HG03064 (cell line): Measurements from ENCODE around the gene MRPL12.
"Not testable (repeated sequence)": the region's sequence is repeated elsewhere in the genome, so short reads cannot be mapped to it uniquely, and the experiment has no call there.

Experiments
- ATAC-seq: cut with Tn5 transposase; IDR thresholded peaks from one replicate; pipeline ENCODE4 v1.9.1; 2021; ENCODE audit warnings: low read depth; ENCODE audit not compliant: unreplicated experiment

Gene MRPL12

DNA sequence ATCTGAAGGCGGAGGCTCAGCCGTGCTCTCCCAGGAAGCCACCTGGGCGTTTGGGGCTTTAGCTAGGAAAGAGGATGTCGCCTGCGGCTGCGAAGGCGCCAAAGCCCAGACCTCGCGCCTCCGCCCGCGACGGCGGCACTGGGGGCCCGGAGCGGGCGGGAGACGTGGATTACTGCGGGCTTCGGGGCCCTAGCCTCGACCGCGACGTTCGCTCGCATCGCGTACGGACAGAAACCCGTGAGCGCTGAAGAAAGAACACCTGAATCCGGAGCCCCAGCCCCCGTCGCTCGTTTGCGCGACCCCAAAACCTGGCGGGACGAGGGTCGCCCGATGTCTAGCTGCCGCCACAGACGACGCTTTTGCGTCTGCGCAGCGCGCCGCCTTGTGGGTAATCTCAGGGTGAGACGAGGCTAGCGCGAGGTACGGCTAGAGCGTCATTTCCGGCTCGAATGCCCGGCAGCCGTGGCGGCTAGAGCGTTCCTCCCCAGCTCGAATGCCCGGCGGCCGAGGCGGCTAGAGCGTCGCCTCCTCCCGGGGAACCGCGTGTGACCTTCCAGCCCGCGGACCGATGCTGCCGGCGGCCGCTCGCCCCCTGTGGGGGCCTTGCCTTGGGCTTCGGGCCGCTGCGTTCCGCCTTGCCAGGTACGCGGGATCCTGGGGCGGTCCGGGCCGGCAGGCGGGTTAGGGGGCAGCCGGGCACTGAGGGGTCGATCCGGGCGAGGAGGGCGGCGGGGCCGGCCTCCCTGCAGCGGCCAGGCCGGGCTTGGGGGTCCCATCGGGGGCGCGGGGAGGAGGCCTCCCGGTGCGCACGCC is at the start of gene MRPL12:
TSS of gene MRPL12 (plus strand) at position 434 of the 813 bp plus-strand sequence. CDS start at position 569, 135 bp downstream.
- peak; percentile 54 for ATAC-seq

DNA sequence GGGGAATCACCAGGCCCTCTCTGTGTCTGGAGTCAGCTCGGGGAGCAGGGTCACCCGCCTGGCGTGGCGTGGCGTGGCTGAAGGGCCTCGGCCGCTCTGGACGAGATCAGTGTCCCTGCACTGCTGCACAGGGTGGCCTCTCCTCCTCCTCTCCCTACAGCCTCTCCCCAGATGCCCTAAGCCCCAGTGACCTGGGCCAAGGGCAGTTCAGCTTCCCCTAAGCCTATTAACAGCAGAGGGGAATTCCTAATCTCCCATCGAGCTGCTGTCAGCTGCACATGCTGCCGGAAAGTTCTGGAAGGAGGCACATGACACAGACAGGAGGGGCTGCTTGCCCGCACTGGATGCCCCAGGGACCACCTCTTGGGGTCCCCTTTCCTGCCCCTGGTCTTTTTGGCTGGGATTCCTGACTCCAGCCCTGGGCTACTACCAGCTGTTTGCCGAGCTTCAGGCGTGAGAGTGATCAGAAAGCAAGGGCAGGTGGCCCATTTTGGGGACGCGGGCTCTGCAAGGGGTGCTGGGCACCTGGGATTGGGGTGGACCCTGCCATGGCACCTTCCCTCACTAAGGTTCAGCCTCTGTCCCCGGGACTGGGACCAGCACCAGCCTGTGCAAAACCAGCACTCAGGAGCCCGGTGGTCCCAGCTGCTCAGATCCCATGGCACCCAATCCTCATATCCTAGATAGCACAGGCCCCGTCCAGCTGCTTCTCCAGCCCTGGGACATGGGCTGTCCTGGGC is 47.6 kb upstream of the MRPL12 start:
- no peak for ATAC-seq

DNA sequence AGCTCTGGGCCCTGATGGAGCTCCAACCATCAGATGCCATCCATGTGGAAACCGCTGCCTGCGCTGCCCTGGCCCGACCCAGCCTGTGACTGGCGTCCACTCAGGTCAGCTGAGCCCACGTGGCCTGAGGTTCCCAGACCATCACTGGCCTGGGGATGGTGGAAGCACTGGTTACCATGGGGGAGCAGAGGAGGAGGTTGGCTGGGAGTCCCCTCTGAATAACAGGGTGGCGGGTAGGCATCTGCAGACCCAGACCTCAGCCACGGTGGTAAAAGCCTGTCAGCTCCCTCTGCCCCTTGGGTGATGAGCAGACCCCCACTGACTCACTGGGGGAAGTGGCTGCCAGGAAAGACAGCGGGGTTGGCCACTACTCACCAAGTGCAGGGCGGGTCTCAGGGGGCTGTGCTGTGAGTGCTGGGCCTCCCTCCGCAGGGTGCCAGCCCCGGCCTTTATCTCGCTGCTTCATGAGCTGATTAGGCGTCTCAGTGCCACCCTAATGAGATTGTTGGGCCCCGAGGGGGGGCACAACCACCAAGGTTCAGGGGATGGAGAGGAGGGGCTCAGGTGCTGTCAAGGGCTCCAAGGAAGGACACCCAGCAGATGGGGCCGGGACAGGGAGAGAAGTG is 46.9 kb upstream of the MRPL12 start, which contains the start of gene PDE6G:
TSS of gene PDE6G (minus strand) at position 425 of the 626 bp plus-strand sequence. CDS start 3,237 bp downstream, outside the sequence.
- no peak for ATAC-seq

GRCh38 chr17:81656835-81657234 is 46.3 kb upstream of the MRPL12 start:
- no peak for ATAC-seq

GRCh38 chr17:81659038-81659437 is 44.1 kb upstream of the MRPL12 start:
- no peak for ATAC-seq

DNA sequence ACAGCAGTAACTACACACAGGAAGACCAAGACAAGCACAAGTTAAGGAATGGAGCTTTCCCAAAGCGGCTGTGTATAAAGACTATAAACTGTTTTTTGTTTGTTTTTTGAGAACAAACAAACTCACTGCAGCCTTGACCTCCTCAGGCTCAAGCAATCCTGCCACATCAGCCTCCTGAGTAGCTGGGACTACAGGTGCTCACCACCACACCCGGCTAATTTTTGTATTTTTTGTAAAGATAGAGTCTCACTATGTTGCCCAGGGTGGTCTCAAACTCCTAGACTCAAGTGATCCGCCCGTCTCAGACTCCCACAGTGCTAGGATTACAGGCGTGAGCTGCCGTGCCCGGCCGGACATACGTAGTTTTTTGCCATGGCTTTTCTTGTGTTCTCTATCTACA is 42.7 kb upstream of the MRPL12 start:
- ATAC-seq: no peak

GRCh38 chr17:81662002-81662401 is 41.2 kb upstream of the MRPL12 start:
- no peak for ATAC-seq

- no peak for ATAC-seq
These were observed 39.1 kb upstream of the MRPL12 start for GRCh38 chr17:81664051-81664470.

- peak; percentile 17 for ATAC-seq
These were observed 37.7 kb upstream of the MRPL12 start for GRCh38 chr17:81665205-81666091.

DNA sequence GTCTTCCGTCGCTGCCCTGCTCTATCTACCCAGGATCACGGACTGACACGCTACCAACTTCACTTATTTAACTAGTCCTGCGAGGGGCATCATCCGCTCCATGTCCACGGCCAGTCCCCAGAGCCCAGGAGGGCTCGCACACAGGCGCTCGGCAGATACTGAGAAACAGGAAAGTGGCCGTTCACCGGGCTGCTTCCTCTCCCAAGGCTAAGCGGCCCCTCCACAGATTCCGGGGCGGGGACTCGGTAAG is 37.1 kb upstream of the MRPL12 start:
- no peak for ATAC-seq

- ATAC-seq: peak; percentile 85
These were observed 36.6 kb upstream of the MRPL12 start, which contains the start of the genes CCDC137 and OXLD1 for GRCh38 chr17:81666342-81667191. Gene CCDC137, plus strand, starts transcription at chr17:81666737. Its CDS starts 30 bp downstream, at chr17:81666767. Gene OXLD1, minus strand, starts transcription at chr17:81666605. Its CDS starts 28 bp downstream, at chr17:81666577.

GRCh38 chr17:81667754-81668153 is 35.4 kb upstream of the MRPL12 start:
- ATAC-seq: no peak

- ATAC-seq: no peak
These were observed 30.7 kb upstream of the MRPL12 start for GRCh38 chr17:81672504-81672903.

- no peak for ATAC-seq
These were observed 30.2 kb upstream of the MRPL12 start for GRCh38 chr17:81672954-81673353.

GRCh38 chr17:81673561-81674258 is 29.5 kb upstream of the MRPL12 start:
- no peak for ATAC-seq

DNA sequence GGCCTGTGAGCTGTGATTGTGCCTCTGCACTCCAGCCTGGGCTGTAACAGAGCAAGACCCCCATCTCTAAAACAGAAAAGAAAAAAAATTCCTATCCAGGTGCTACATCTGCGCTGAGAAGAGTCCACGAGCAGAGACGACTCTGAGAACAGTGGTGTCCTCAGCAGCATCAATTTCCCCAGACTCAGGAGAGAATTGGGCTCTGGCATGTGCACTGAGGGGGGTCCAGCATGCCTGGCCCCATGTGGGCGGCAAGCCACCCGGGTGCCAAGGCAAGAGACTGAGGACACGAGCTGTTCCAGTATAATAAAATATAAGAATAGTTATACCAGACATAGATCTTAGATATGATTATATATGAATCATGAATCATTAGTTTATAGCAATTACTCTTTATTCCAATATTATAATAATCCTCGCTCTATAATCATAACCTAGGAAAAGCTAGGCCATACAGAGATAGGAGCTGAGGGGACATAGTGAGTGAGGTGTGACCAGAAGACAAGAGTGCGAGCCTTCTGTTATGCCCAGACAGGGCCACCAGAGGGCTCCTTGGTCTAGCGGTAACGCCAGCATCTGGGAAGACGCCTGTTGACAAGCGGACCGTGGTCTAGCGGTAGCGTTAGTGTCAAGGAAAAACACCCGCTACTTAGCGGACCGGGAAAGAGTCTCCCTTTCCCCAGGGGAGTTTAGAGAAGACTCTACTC is 27.5 kb upstream of the MRPL12 start:
- not testable (repeated sequence) for ATAC-seq

- ATAC-seq: no peak
These were observed 26.3 kb upstream of the MRPL12 start for GRCh38 chr17:81676906-81677305.

GRCh38 chr17:81680150-81680549 is 23.0 kb upstream of the MRPL12 start:
- no peak for ATAC-seq
